Lower leg skin (tissue), 3 donors: ENCODE data around the gene MCM8.

ENCODE experiments used
- POLR2A ChIP-seq, 2 donors: fragments of 450-650 bp; IDR thresholded peaks; one replicate each; pipeline ENCODE4 v1.6.1; 2016 to 2017; ENCODE audit warnings: antibody characterized with exemption in 2 of 2, mild to moderate bottlenecking in 1 of 2, moderate library complexity in 1 of 2
- TF ChIP-seq, protein P1 (sequence below), 3 donors: fragments of 450-650 bp; IDR thresholded peaks; one replicate each; pipeline ENCODE4 v1.5.1; 2016; ENCODE audit warnings: antibody characterized with exemption in 3 of 3, mild to moderate bottlenecking in 3 of 3, moderate library complexity in 2 of 3

DNA sequence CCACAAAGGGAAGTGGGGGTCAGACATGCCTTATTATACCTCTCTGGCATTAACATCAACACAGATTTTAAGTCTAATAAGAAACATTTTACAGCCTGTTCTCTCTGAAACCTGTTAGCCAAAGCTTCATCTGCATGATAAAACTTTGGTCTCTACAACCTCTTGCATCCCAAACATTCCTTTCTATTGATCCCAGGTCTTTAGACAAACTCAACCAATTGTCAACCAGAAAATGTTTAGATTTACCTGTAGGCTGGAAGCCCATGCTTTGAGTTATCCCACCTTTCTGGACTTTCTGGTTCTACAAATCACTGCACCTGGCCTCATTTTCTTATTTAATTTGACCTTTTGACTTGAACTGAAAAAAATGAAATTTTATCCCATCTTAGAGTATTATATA is 20.8 kb downstream of the MCM8 start:
- TF ChIP-seq, protein P1, sequence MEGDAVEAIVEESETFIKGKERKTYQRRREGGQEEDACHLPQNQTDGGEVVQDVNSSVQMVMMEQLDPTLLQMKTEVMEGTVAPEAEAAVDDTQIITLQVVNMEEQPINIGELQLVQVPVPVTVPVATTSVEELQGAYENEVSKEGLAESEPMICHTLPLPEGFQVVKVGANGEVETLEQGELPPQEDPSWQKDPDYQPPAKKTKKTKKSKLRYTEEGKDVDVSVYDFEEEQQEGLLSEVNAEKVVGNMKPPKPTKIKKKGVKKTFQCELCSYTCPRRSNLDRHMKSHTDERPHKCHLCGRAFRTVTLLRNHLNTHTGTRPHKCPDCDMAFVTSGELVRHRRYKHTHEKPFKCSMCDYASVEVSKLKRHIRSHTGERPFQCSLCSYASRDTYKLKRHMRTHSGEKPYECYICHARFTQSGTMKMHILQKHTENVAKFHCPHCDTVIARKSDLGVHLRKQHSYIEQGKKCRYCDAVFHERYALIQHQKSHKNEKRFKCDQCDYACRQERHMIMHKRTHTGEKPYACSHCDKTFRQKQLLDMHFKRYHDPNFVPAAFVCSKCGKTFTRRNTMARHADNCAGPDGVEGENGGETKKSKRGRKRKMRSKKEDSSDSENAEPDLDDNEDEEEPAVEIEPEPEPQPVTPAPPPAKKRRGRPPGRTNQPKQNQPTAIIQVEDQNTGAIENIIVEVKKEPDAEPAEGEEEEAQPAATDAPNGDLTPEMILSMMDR (IDR thresholded peaks at IDR 0.05), result no peak
- no peak for TF ChIP-seq POLR2A (IDR thresholded peaks at IDR 0.05)
